ENCODE data around the gene GPATCH8. TPM values are rescaled to one million over a fixed set of nuclear protein-coding genes. Genes with fewer than 3 reads are reported as not detected.

The GPATCH8 gene
- total RNA-seq, 1 experiment from 2014 or later: 51.5 TPM

DNA sequence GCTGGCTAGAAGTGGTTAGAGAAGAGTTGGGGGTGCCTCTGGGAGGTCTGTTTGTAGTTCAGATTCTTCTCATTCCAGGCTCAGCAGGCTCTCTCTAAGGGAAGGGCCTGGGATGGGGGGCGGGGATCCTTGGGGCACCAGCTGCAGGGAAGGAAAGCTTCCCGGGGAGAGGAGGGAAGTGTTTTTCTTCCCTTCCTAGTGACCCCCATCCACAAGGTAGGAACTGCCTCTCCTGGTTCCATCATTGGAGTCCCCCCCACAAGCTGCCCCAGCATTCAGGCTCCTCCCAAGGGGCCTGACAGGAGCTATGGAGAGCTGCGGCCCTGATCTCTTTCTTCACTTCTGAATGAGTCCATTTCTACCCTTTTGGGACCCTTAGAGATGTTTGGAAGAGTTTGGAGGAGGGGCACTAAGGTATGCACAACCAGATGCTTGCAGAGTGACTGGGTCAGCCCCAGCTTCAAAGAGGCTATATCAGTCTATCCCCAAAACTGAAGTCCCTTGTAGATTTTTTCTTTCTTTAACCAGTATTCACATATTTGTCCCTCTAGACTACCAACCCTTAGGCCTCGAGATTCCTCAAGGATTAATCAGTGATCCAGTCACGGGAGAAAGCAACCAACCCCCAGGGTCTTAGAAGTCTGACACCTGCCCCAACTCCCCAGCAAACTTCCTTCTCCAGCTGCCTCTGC lies 40.2 kb upstream of the GPATCH8 start:
- Histone ChIP-seq H3K27ac (ENCODE audit: insufficient read length, low read depth, low read length) (no peak overlapping the region), H3K23ac (ENCODE audit: insufficient read length, low read depth, low read length) (no peak overlapping the region), H3K4me2 (ENCODE audit: insufficient read depth, insufficient read length, low read length) (peak overlapping the region; percentile 48), H3K27me3 (ENCODE audit: insufficient read depth, low read length) (peaks cover 42% of the 10 kb centered on the region), H2BK120ac (ENCODE audit: low read depth, low read length, poor library complexity, severe bottlenecking) (no peak overlapping the region), H3K79me1 (ENCODE audit: insufficient read depth, low read depth, low read length, poor library complexity, severe bottlenecking) (no peaks in the 10 kb centered on the region), H3K18ac (ENCODE audit: insufficient read length, low read depth, low read length) (peak overlapping the region; percentile 52), H4K8ac (replicated peaks; ENCODE audit: insufficient read length, low read depth, low read length) (no peak overlapping the region), H4K5ac (ENCODE audit: insufficient read length, low read depth, low read length) (no peak overlapping the region), H3K23me2 (ENCODE audit: insufficient read length, low read depth, low read length, poor library complexity, severe bottlenecking) (peaks cover 12% of the 10 kb centered on the region), H3K4ac (ENCODE audit: low read depth, low read length) (no peak overlapping the region), H2BK5ac (ENCODE audit: insufficient read length, low read length) (no peak overlapping the region), H2AK5ac (ENCODE audit: insufficient read length, low read length) (no peak overlapping the region), H2BK12ac (ENCODE audit: insufficient read length, low read depth, low read length) (peak overlapping the region; percentile 55), H3K9ac (ENCODE audit: extremely low read depth, insufficient read length, low read length) (no peak overlapping the region), H3K14ac (ENCODE audit: insufficient read depth, low read length) (no peak overlapping the region), H3K4me1 (ENCODE audit: insufficient read depth, low read length) (peaks cover 21% of the 10 kb centered on the region), H2AFZ (ENCODE audit: low read length) (no peak overlapping the region), H3K56ac (ENCODE audit: insufficient read length, low read depth, low read length) (no peak overlapping the region), H3K79me2 (ENCODE audit: insufficient read depth, low read length) (no peaks in the 10 kb centered on the region), H2BK15ac (ENCODE audit: low read depth, low read length) (no peak overlapping the region), H4K91ac (ENCODE audit: insufficient read length, low read depth, low read length) (no peak overlapping the region), H2BK20ac (ENCODE audit: low read depth, low read length, poor library complexity, severe bottlenecking) (no peak overlapping the region), H3K9me3 (ENCODE audit: control insufficient read depth, low read depth, low read length) (no peaks in the 10 kb centered on the region), H3T11ph (ENCODE audit: low read length) (no peak overlapping the region), H4K20me1 (ENCODE audit: control insufficient read depth, insufficient read depth, insufficient read length) (no peaks in the 10 kb centered on the region)
- peaks cover 91% of the 10 kb centered on the region for H3K27me3 Mint-ChIP-seq (ENCODE audit: low read depth)
- H3K4me1 Mint-ChIP-seq: peaks cover 83 to 90% of the 10 kb centered on the region in 2 experiments
- peaks cover 5 to 6% of the 10 kb centered on the region in 2 experiments for H3K9me3 Mint-ChIP-seq
- TF ChIP-seq, protein P1, sequence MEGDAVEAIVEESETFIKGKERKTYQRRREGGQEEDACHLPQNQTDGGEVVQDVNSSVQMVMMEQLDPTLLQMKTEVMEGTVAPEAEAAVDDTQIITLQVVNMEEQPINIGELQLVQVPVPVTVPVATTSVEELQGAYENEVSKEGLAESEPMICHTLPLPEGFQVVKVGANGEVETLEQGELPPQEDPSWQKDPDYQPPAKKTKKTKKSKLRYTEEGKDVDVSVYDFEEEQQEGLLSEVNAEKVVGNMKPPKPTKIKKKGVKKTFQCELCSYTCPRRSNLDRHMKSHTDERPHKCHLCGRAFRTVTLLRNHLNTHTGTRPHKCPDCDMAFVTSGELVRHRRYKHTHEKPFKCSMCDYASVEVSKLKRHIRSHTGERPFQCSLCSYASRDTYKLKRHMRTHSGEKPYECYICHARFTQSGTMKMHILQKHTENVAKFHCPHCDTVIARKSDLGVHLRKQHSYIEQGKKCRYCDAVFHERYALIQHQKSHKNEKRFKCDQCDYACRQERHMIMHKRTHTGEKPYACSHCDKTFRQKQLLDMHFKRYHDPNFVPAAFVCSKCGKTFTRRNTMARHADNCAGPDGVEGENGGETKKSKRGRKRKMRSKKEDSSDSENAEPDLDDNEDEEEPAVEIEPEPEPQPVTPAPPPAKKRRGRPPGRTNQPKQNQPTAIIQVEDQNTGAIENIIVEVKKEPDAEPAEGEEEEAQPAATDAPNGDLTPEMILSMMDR (conservative IDR thresholded peaks at IDR 0.05): no peak
- peaks cover 0 to 6% (median 6%) of the 10 kb centered on the region in 3 experiments; a peak in 6 of 7 replicates for H3K36me3 Mint-ChIP-seq (ENCODE audit: insufficient read depth in 1 of 3, low read depth in 3 of 3)
- peak overlapping the region; percentile 84 to 99 (median 97) for H3K27ac Mint-ChIP-seq
- H3K4me3 Mint-ChIP-seq: peak overlapping the region; percentile 49 to 75
- peak; percentile 95 for DNase-seq
- no CpG with 5 or more reads among the region's 5 CpGs for WGBS (ENCODE audit: extremely low coverage, insufficient read length, low lambda C conversion rate)
